Measurements from ENCODE around the gene PDK3.

PDK3 gene

DNA sequence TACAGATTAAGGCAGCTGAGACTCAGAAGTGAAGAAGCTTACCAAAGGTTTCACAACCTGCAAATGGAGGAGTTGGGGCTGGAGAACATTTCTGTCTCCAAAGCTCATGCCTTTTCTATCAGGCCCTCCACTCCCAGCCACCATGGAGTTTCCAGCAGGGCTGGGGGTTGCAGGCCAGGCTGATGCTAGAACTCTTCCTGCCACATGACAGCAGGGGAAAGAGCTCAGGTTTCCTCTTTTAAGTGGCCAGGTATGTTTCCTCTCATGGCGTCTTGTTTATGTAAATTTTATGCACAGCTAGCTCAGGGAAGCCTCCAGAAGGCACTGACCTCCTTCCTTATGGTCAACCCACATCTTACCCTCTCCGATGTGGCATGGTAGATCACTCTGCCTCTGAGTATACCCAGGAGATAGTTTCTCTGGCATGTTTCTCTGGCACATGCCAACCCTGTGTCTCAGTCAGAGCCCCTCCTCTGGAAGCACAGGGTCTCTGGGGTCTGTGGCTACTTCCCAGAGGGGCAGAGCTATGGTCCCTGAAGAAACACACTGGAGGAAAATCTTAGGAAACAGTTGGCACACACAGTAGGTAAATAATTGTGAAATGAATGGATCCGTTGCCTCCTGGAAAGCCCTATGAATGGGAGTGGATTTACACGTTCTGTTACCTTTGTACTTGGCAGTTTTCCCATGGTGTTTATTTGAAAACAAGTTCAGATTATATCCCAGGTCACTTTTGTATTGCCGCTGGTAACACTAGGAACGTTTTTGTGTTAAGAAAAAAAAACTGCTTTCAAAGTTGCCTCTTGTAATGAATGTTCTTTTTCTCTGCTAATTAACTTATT is 28.9 kb downstream of the PDK3 start:
- Mint-ChIP-seq H3K27ac (peak overlapping the region; percentile 86), H3K9me3 (no peaks in the 10 kb centered on the region), H3K4me3 (peak overlapping the region; percentile 10), H3K4me1 (peaks cover 45% of the 10 kb centered on the region), H3K27me3 (no peaks in the 10 kb centered on the region), H3K36me3 (peaks cover 24% of the 10 kb centered on the region)
- peak; percentile 24 for DNase-seq
- CTCF ChIA-PET: interaction anchor here (0.6 kb wide), 1 partner anchor 539 kb away, joined by 4 read pairs; no protein-coding TSS in a partner anchor

DNA sequence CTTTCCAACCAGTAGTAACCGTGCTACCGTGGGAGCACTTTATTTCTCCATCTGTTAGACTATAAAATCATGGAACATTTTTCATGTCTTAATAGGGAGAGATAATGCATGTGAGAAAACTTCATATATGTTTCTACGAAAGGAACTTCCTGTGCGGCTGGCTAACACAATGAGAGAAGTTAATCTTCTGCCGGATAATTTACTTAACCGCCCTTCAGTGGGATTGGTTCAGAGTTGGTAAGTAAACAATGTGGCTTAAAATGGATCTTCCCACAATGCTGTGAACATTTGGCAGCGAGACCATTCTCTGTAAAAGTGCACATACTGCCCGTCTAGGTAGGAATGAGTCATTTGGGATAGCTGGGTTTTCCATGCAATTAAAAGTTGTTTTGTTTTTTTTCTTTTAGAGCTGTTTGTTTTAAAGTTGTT is 29.6 kb downstream of the PDK3 start:
- Mint-ChIP-seq H3K27me3 (no peaks in the 10 kb centered on the region), H3K4me1 (peaks cover 45% of the 10 kb centered on the region), H3K9me3 (no peaks in the 10 kb centered on the region), H3K27ac (peak overlapping the region; percentile 86), H3K4me3 (peak overlapping the region; percentile 10), H3K36me3 (peaks cover 28% of the 10 kb centered on the region)
- no peak for DNase-seq
- CTCF ChIA-PET: no interaction called here

DNA sequence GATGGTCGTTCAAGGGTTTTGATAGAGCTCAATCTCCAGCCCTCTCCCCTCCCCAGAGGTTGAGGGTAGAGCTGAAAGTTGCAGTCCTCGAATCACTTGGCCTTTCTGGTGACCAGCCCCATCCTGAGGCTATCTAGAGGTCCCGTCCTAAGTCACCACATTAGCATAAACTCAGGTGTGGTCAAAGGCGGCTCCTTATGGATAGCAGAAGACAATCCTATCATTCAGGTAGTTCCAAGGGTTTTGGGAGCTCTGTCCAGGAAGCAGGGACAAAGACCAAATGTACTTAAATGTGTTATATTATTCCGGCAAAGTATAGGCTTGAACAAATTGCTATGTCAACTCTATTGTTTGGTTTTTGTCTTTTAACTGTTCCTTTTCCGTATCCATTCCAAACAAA is 30.6 kb downstream of the PDK3 start:
- Mint-ChIP-seq H3K36me3 (peaks cover 29% of the 10 kb centered on the region), H3K27me3 (no peaks in the 10 kb centered on the region), H3K4me1 (peaks cover 45% of the 10 kb centered on the region), H3K27ac (peak overlapping the region; percentile 63), H3K9me3 (no peaks in the 10 kb centered on the region), H3K4me3 (no peak overlapping the region)
- CTCF ChIA-PET: interaction anchor here (5.6 kb wide), 1 partner anchor 98 kb away, joined by 94 read pairs; no protein-coding TSS in a partner anchor
- DNase-seq: no peak

DNA sequence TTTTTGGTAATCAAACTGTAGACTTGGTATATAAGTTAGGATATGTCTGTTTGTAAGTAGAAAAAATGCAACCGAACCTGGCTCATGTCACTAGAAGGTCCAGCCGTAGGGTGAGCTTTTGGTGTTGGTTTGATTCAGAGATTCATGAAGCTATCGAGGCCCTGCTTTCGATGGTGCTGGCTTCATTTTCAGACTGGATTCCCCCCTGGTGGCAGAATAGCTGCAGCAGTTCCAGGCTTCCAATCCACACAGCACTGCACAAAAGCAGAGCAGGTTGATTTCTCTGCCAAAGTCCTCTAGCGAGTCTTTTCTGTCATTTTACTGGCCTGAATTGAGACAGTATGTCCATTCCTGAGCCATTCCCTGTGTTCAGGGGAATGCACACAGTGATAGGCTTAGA is 33.1 kb downstream of the PDK3 start:
- H3K27ac Mint-ChIP-seq: peak overlapping the region; percentile 83
- no peak overlapping the region for H3K4me3 Mint-ChIP-seq

DNA sequence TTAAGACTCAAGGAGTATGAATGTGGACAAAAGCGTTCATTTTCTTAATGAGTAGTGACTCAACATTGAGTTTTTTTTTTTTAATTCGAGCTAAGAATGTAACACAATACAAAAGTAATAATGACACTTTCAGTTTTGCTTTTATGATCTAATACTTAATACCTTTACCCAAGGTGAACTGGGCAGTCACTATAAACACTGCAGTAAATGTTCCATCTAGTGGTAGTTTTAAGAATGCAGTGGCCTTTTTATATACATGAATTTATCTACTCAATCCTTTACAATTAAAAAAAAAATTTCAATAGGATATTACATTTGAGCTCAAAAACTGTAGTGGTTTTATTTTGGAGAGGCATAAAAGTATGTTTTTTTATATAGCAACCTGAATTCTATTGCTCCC is 33.9 kb downstream of the PDK3 start:
- Mint-ChIP-seq H3K4me1 (peaks cover 31% of the 10 kb centered on the region), H3K27me3 (no peaks in the 10 kb centered on the region)
- DNase-seq: no peak

More for the DNA sequence above, 33.1 kb downstream of the PDK3 start:
- Mint-ChIP-seq H3K9me3 (no peaks in the 10 kb centered on the region), H3K36me3 (peaks cover 29% of the 10 kb centered on the region), H3K27me3 (no peaks in the 10 kb centered on the region), H3K4me1 (peaks cover 39% of the 10 kb centered on the region)
- CTCF ChIA-PET: interaction anchor here (0.9 to 5.6 kb wide), 10 partner anchors 14 to 238 kb away, joined by 3 to 94 read pairs (median 6); partner anchors contain the start of gene PDK3
- DNase-seq: peak; percentile 53

DNA sequence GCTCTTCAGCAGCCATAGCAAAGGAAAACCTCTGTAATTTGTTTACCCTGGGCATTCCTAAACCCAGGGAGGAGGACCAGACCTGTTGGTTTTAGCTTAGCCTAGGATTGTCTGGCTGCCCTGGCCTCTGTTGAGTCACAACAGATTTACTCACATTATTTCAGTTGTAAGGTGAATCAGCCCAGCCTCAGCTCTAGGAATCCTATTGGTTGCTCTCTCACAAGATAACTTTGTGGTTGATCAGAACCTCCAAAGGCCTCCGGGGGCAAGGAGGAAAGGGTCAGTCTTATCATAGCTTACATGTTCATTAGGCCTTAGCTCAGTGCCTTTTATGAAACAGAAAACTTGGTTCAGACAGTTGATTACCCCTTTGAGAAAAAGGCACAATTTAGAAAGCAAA is 41.0 kb downstream of the PDK3 start:
- Mint-ChIP-seq H3K4me3 (no peak overlapping the region), H3K36me3 (peaks cover 38% of the 10 kb centered on the region), H3K9me3 (no peaks in the 10 kb centered on the region), H3K27ac (no peak overlapping the region), H3K4me1 (peaks cover 9% of the 10 kb centered on the region), H3K27me3 (no peaks in the 10 kb centered on the region)
- DNase-seq: no peak
- CTCF ChIA-PET: no interaction called here

More for the DNA sequence above, 33.9 kb downstream of the PDK3 start:
- CTCF ChIA-PET: interaction anchor here (0.6 to 5.6 kb wide), 13 partner anchors 12 to 239 kb away, joined by 3 to 94 read pairs (median 4); partner anchors contain the start of gene PDK3
- no peak overlapping the region for H3K4me3 Mint-ChIP-seq
- peak overlapping the region; percentile 83 for H3K27ac Mint-ChIP-seq
- no peaks in the 10 kb centered on the region for H3K9me3 Mint-ChIP-seq
- peaks cover 26% of the 10 kb centered on the region for H3K36me3 Mint-ChIP-seq

DNA sequence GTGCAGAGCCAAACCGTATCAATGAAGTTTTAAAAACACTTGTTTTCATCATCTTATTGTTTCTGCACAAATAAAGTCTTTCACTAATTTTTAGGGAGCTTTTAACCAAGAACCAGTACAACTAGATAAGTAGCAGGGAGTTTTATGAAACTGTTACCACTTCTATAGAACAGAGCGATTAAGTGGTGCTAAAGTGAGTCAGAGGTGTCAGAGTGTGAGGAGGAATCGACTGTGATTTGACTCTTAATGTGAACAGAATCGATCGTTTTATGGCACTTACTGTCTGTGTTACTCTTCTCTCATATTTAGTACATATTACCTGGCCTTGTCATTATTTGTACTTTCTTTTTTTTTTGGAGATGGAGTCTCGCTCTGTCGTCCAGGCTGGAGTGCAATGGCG is 43.3 kb downstream of the PDK3 start:
- no peak for DNase-seq
- H3K27me3 Mint-ChIP-seq: no peaks in the 10 kb centered on the region
- no peaks in the 10 kb centered on the region for H3K9me3 Mint-ChIP-seq
- peaks cover 10% of the 10 kb centered on the region for H3K4me1 Mint-ChIP-seq
- H3K36me3 Mint-ChIP-seq: peaks cover 37% of the 10 kb centered on the region
- no peak overlapping the region for H3K4me3 Mint-ChIP-seq
- CTCF ChIA-PET: no interaction called here
- H3K27ac Mint-ChIP-seq: no peak overlapping the region

DNA sequence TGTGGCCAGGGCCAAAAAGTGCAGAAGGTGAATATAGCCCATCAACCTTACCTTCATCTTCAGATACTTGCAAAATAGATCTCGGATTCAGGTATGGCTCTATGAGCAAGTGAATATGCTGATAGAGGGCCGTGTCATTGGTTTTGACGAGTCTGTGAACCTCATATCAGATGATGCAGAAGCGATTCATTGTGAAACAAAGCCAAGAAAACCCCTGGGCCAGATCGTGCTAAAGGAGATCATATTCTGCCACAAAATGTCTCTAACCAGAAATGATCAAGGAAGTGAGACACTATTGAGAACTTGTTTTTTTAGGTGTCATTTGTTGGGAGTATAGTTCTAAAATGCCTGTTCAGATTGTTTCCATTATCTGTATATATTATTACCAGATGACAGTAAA is 48.3 kb downstream of the PDK3 start:
- Mint-ChIP-seq H3K27ac (no peak overlapping the region), H3K4me1 (peaks cover 2% of the 10 kb centered on the region), H3K36me3 (peaks cover 16% of the 10 kb centered on the region), H3K9me3 (no peaks in the 10 kb centered on the region), H3K27me3 (no peaks in the 10 kb centered on the region), H3K4me3 (no peak overlapping the region)
- DNase-seq: no peak
- CTCF ChIA-PET: no interaction called here

DNA sequence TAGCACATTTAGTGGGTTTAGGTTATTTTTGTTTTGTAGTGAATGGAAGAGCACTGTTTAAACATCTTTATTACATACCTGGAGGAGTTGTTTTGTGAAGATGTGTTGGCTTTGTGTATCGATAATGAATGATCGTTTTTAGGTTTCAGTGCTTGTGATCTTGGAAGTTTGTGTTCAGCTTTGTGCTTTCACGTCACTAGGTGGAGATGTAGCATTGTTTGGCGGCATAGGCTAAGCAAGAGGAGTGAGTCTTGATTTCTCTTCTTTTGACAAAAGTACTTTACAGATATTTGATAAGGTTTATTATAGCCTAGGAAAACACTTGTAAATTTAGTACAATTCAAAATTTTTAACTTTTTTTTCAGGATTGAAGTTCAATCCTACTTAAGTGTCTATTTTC is 50.4 kb downstream of the PDK3 start:
- Mint-ChIP-seq H3K27me3 (no peaks in the 10 kb centered on the region), H3K4me3 (no peak overlapping the region), H3K4me1 (peaks cover 2% of the 10 kb centered on the region), H3K36me3 (peaks cover 11% of the 10 kb centered on the region), H3K9me3 (no peaks in the 10 kb centered on the region), H3K27ac (no peak overlapping the region)
- CTCF ChIA-PET: interaction anchor here (2.0 kb wide), 1 partner anchor 119 kb away, joined by 9 read pairs; no protein-coding TSS in a partner anchor
- no peak for DNase-seq

DNA sequence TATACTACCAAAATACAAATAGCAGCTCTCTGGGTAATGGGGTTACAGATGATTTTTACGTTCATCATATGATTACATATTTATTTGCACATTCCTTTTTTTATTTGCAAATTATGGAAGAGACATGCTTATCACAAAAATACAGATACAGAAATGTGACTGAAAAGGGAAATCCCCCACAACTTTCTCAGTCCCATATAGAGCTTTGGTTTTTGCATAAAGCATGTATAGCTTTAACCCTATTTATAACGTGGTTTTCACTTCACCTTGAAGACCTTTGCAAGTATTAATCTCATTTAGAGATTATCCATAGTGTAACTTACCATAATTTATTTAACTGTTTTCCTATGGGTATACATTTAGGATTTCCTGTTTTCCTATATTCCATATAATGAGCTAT is 55.4 kb downstream of the PDK3 start:
- no peak for DNase-seq
- H3K27ac Mint-ChIP-seq: no peak overlapping the region
- H3K36me3 Mint-ChIP-seq: peaks cover 13% of the 10 kb centered on the region
- no peaks in the 10 kb centered on the region for H3K9me3 Mint-ChIP-seq
- no peaks in the 10 kb centered on the region for H3K4me1 Mint-ChIP-seq
- H3K4me3 Mint-ChIP-seq: no peak overlapping the region
- CTCF ChIA-PET: interaction anchor here (0.6 kb wide), 1 partner anchor 268 kb away, joined by 3 read pairs; no protein-coding TSS in a partner anchor
- H3K27me3 Mint-ChIP-seq: no peaks in the 10 kb centered on the region

DNA sequence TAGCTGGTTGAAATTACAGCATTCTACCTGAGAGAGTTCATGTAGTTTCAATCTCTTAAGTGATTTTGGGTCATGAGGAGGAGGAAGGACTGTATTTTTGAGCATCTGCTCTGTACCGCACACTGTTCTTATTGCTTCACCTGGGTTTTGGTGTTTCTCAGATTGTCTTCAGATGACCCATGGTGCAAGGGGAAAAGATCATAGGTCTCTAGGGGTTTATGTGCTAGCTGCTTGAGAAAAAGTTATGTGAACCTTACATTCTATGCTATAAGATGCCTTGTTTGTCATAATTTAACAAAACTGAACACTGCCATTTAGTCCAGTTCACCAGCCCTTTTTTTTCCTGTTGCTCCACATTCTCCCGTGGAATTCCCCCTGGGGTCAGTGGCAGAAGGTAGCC is 60.4 kb downstream of the PDK3 start:
- CTCF ChIA-PET: no interaction called here
- no peak overlapping the region for H3K4me3 Mint-ChIP-seq
- peaks cover 17% of the 10 kb centered on the region for H3K36me3 Mint-ChIP-seq
- no peaks in the 10 kb centered on the region for H3K27me3 Mint-ChIP-seq
- no peak overlapping the region for H3K27ac Mint-ChIP-seq
- H3K9me3 Mint-ChIP-seq: no peaks in the 10 kb centered on the region
- DNase-seq: no peak
- H3K4me1 Mint-ChIP-seq: no peaks in the 10 kb centered on the region

DNA sequence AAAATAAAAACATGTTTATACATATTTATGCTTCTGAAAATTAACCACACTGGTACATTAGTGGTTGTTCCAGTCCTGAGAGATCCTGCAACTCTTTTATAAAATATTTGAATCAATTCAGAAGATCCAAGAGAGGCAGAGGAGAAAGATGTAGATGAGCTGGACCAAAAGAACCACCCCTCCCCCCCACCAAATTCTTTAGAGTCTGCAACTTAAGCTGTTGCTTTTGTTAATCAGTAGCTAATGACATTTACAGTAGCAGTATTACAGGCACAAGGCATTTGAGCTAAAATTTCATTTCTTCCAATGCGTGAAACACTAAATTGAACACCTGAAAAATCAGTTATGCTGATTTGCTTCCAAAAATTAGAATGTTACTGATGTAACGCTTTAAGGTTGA is 61.5 kb downstream of the PDK3 start:
- no peak overlapping the region for H3K27ac Mint-ChIP-seq
- H3K4me1 Mint-ChIP-seq: no peaks in the 10 kb centered on the region
- no peaks in the 10 kb centered on the region for H3K27me3 Mint-ChIP-seq
- H3K36me3 Mint-ChIP-seq: peaks cover 19% of the 10 kb centered on the region
- DNase-seq: no peak
- H3K4me3 Mint-ChIP-seq: no peak overlapping the region
- H3K9me3 Mint-ChIP-seq: no peaks in the 10 kb centered on the region
- CTCF ChIA-PET: no interaction called here

DNA sequence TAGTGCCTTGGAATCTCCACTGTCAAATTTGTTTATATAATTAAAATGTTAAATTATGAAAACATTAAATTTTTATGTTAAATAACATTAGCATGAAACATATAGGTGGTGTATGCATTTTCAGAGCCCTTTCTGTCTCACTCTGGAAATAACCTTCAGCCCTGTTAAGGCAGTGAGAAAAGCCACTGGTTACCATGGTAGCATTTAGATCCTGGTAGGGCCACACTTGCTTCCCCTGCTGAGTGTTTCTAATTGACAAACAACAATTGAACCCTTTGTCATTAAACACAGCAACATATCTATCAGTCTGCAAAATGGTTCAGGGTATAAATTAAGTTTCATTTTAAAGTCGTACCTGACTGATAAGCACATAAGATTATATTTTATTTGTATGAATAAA is 63.5 kb downstream of the PDK3 start:
- Mint-ChIP-seq H3K27ac (no peak overlapping the region), H3K36me3 (peaks cover 21% of the 10 kb centered on the region), H3K9me3 (no peaks in the 10 kb centered on the region), H3K4me3 (no peak overlapping the region), H3K4me1 (no peaks in the 10 kb centered on the region), H3K27me3 (no peaks in the 10 kb centered on the region)
- DNase-seq: no peak
- CTCF ChIA-PET: no interaction called here

DNA sequence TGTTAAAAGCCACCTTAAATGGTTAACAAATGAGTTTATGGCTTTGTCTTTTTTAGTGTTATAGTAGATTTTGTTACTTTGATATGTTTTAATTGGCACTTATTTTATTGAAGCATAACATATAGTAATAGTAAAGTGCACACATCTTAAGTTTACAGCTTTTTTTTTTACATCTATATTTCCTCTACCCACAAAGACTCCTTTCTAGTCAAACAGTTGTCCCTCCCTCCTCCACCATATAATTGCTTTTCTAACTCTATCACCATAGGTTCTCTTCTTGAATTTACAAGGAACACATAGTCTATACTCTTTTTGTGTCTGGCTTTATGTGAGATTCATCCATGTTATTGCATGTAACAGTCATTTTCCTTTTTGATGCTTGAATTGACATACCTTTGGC is 71.5 kb downstream of the PDK3 start:
- no peak overlapping the region for H3K4me3 Mint-ChIP-seq
- CTCF ChIA-PET: interaction anchor here (1.0 to 1.1 kb wide), 2 partner anchors 37 to 141 kb away, joined by 3 read pairs; no protein-coding TSS in a partner anchor
- peaks cover 20% of the 10 kb centered on the region for H3K36me3 Mint-ChIP-seq
- no peaks in the 10 kb centered on the region for H3K4me1 Mint-ChIP-seq
- no peaks in the 10 kb centered on the region for H3K9me3 Mint-ChIP-seq
- no peak overlapping the region for H3K27ac Mint-ChIP-seq
- DNase-seq: no peak
- H3K27me3 Mint-ChIP-seq: no peaks in the 10 kb centered on the region

DNA sequence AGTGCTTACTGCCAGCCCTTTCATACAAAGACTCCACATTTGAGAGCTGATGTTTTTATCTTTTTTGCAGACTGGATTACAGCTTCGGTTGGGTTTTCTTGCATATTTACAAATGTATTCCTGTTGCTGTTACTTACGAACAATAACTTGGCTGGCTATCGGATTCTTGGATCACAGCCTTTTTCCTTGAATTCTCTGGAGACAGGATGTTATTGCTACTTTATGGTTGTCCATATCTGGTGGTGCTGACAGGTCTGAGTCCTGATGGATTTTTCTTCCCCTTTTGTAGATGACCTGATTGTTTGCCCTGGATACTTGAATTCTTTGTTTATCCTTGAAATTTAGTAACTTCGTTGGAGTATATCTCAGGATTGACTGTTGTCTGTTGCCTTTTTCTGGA is 77.7 kb downstream of the PDK3 start:
- no peaks in the 10 kb centered on the region for H3K9me3 Mint-ChIP-seq
- no peak overlapping the region for H3K4me3 Mint-ChIP-seq
- no peak for DNase-seq
- no peak overlapping the region for H3K27ac Mint-ChIP-seq
- no peaks in the 10 kb centered on the region for H3K27me3 Mint-ChIP-seq
- CTCF ChIA-PET: no interaction called here
- H3K4me1 Mint-ChIP-seq: no peaks in the 10 kb centered on the region
- peaks cover 10% of the 10 kb centered on the region for H3K36me3 Mint-ChIP-seq

All from activated naive CD4-positive, alpha-beta T cell treated with anti-CD3 and anti-CD28 coated beads, Interleukin-2, amount 10 ng/mL, durations not matched to agents 7 days and 5 days (primary cell).